ENCODE data around the gene PLXNA1.

DNA sequence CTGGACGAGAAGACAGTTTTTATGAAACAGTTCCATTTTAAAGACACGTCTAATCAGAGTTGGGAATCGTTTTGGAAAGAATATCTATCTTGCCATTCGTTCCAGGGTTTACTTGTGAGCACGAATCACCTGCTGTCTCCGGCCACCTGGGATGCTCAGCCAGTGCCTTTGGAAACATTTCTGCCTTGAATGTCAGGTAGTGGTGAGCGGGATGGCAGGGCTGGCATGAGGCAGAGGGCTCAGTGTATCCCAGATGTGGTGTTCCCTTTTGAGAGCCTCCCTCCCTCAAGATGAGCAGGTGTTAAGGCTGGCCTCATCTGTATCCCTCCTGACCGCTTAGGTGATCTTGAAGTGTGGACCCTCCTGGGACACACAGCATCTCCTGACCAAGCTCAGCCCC, 47.9 kb upstream of the PLXNA1 start:
- TF ChIP-seq EP300 (IDR thresholded peaks at IDR 0.05; ENCODE audit: low read depth) = no peak
- TF ChIP-seq, protein P1, sequence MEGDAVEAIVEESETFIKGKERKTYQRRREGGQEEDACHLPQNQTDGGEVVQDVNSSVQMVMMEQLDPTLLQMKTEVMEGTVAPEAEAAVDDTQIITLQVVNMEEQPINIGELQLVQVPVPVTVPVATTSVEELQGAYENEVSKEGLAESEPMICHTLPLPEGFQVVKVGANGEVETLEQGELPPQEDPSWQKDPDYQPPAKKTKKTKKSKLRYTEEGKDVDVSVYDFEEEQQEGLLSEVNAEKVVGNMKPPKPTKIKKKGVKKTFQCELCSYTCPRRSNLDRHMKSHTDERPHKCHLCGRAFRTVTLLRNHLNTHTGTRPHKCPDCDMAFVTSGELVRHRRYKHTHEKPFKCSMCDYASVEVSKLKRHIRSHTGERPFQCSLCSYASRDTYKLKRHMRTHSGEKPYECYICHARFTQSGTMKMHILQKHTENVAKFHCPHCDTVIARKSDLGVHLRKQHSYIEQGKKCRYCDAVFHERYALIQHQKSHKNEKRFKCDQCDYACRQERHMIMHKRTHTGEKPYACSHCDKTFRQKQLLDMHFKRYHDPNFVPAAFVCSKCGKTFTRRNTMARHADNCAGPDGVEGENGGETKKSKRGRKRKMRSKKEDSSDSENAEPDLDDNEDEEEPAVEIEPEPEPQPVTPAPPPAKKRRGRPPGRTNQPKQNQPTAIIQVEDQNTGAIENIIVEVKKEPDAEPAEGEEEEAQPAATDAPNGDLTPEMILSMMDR (IDR thresholded peaks at IDR 0.05) = no peak
- TF ChIP-seq POLR2AphosphoS5 (IDR thresholded peaks at IDR 0.05) = no peak
- TF ChIP-seq POLR2A (IDR thresholded peaks at IDR 0.05) = no peak

All from transverse colon (tissue), 4 donors.